Epithelial cell of esophagus (primary cell): ENCODE measurements around the gene LY86.

Experiments used
- DNase-seq: peaks from one replicate; pipeline ENCODE4 v3.0.0; 2010; ENCODE audit warnings: low read depth
- H3K4me3 ChIP-seq: 2 replicates; pipeline ENCODE4 v1.5.1; 2011; ENCODE audit warnings: mild to moderate bottlenecking, low read length, control low read depth
- CTCF ChIP-seq: IDR thresholded peaks from 2 replicates; pipeline ENCODE4 v1.5.1; 2011; ENCODE audit warnings: low read depth, mild to moderate bottlenecking, low read length, control low read depth, inconsistent platforms; ENCODE audit not compliant: insufficient read depth; ENCODE audit errors: missing control alignments

LY86 gene

GRCh38 chr6:6631534-6632276 lies 43.2 kb downstream of the LY86 start:
- no peak for DNase-seq
- H3K4me3 ChIP-seq: no peak overlapping the region
- TF ChIP-seq CTCF: no peak

DNA sequence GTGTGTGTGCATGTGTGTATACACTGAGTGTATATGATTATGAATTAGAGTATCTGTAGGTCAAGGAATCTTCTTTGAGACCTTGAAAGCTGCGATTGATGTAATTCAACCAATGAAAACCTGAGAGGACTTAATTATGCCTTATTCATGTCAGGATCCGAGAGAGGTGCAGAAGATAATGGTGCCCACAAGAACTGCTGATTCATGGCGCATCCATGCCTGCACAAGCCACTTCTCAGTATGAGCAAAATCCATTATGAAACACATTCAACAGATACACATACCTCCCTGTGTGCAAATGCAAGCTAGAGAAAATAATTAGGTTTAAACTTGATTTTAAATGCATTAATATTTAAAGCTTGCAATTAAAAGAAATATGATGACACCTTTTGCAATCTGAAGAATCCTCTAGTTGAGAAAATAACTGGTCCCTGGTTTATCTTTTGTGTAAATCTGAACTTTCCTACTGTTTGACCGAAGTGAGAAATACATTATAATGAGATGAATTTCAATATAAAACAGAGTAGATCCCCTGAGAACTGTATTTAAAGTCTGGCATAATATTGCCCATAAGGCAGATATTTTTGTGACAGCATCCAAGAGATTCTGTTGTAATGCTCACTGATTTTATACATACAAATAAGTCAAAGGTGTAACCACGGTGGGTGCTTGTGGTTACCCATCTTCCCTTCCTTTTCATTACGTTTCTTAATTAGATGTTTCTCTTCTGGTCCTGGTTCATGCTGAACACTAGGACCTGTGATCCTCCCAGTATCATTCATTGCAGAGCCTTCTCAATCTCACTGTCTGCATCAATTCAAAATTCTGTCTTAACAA lies 45.6 kb downstream of the LY86 start:
- TF ChIP-seq CTCF: no peak
- peak; percentile 17 for DNase-seq
- H3K4me3 ChIP-seq: no peak overlapping the region

DNA sequence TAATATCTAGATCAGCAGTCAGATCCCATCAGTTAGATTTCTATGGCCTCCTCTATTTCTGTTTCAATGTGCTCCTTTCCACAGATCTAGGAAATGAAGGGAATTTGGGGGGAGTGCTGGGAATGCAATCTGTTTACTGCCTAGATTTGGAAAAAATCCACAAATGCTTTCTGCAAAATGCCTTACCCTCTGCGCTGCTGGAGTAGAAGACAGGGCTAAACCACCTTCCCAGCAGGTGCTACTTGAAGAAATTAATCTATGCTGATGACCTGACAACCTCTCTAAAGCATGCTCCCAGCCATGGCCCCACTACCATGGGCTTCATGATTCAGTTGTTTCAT lies 46.2 kb downstream of the LY86 start:
- no peak for DNase-seq
- H3K4me3 ChIP-seq: no peak overlapping the region
- TF ChIP-seq CTCF: no peak

DNA sequence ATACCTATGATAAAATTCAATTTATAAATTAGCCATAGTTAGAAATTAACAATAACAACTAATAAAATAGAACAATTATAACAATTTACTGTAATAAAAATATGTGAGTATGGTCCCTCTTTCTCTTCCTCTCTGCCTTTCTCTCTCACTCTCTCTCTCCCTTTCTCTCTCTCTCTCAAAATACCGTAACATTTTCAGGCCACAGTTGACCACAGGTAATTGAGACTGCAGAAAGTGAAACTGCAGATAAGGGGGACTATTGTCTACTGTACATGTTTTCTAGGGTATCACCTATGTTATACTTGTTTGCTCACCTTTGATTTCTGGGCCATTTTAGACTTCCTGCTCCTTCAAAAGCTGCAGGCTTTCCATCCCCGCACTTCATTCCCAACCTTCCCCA lies 46.8 kb downstream of the LY86 start:
- no peak for DNase-seq
- no peak overlapping the region for H3K4me3 ChIP-seq
- TF ChIP-seq CTCF: no peak

- no peak for TF ChIP-seq CTCF
- H3K4me3 ChIP-seq: no peak overlapping the region
- no peak for DNase-seq
Measured at GRCh38 chr6:6635869-6636268, 47.3 kb downstream of the LY86 start.

DNA sequence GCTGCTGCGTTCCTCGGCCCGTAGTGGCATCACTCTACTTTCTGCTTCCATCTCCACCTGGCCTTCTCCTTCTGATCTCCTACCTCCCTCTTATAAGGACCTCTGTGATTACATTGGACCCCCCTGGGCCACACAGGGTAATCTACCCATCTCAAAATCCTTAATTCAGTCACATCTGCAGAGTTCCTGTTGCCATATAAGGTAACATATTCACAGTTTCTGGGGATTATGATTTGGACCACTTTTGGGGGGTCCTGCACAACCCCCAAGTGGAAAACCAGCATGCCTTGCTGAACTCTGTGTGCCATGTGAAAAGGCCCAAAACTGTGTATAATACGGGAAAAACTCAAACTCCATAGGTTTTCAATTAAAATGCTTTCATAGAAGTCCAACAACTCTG lies 51.1 kb downstream of the LY86 start:
- no peak overlapping the region for H3K4me3 ChIP-seq
- no peak for DNase-seq
- TF ChIP-seq CTCF: no peak

- TF ChIP-seq CTCF: no peak
- H3K4me3 ChIP-seq: no peak overlapping the region
- DNase-seq: no peak
Measured at GRCh38 chr6:6640926-6641325, 52.4 kb downstream of the LY86 start.
